ENCODE results near the gene GIPC1. TPM values are rescaled to one million over a fixed set of nuclear protein-coding genes. Genes with fewer than 3 reads are reported as not detected.
A peak's percentile ranks its signal among the peaks of the same experiment; 100 is the strongest.

Gene GIPC1
- total and polyA plus RNA-seq, 2 of the 4 experiments (the other 2 are of a cell fraction) = 74.2 to 133 TPM

GRCh38 chr19:14519860-14520407 lies 24.0 kb upstream of the GIPC1 start:
- no peak overlapping the region for H3K56ac ChIP-seq (ENCODE audit: extremely low read depth, insufficient read depth, low read length)
- CTCF ChIA-PET = no interaction called here
- peak overlapping the region; percentile 52 for H4K91ac ChIP-seq (ENCODE audit: insufficient read depth, low read depth, low read length)
- H3K23ac ChIP-seq (ENCODE audit: low read depth, low read length) = peak overlapping the region; percentile 0; the same call in 1 of the 2 replicates
- peaks cover 29% of the 10 kb centered on the region for H4K20me1 ChIP-seq (ENCODE audit: insufficient read depth, low read length)
- H3K4me1 ChIP-seq (ENCODE audit: control insufficient read depth, insufficient read depth, low read length) = peaks cover 19% of the 10 kb centered on the region
- H2AK5ac ChIP-seq (ENCODE audit: low read depth, low read length) = peak overlapping the region; percentile 43
- no peak overlapping the region for H3K9ac ChIP-seq (ENCODE audit: low read depth, low read length)
- no peaks in the 10 kb centered on the region for H3K9me3 ChIP-seq (ENCODE audit: control insufficient read depth, insufficient read depth, low read length)
- no TSS peak for BruUV-seq (replicated peaks)
- no peaks in the 10 kb centered on the region for H3K27me3 ChIP-seq (ENCODE audit: control insufficient read depth, insufficient read depth, low read length)
- peak overlapping the region; percentile 70 to 99 for H4K8ac ChIP-seq (ENCODE audit: low read depth in 2 of 2, low read length in 2 of 2)
- peaks cover 14% of the 10 kb centered on the region for H3K9me1 ChIP-seq (ENCODE audit: insufficient read depth, low read length)
- H4K5ac ChIP-seq (ENCODE audit: low read depth, low read length) = peak overlapping the region; percentile 78
- 0 out of 2 replicates have a peak overlapping the region, but pooled peaks have one; percentile 43 for H3K14ac ChIP-seq (replicated peaks; ENCODE audit: low read depth, low read length)
- DNase-seq = peak; percentile 88
- in situ Hi-C loops (cut with MboI; ENCODE audit: low sequenced_read_pairs) = no loop called here
- POLR2A ChIA-PET (ENCODE audit: unreplicated experiment) = no interaction called here
- peak overlapping the region; percentile 68 for H2AK9ac ChIP-seq (replicated peaks; ENCODE audit: low read depth, low read length, poor library complexity)
- intact Hi-C loops (cut with micrococcal nuclease) = no loop called here
- H2AFZ ChIP-seq (replicated peaks; ENCODE audit: low read length, poor library complexity) = peak overlapping the region; percentile 61
- H3K4ac ChIP-seq (ENCODE audit: low read depth, low read length) = peak overlapping the region; percentile 44
- H2BK120ac ChIP-seq (ENCODE audit: low read depth, low read length) = peak overlapping the region; percentile 70
- peak overlapping the region; percentile 74 for H2BK5ac ChIP-seq (ENCODE audit: low read depth, low read length, poor library complexity, severe bottlenecking)
- H3K79me1 ChIP-seq (ENCODE audit: low read depth in 1 of 2, low read length in 2 of 2) = peaks cover 12 to 32% of the 10 kb centered on the region in 2 experiments; a peak in 3 of 4 replicates
- no peak overlapping the region for H3K4me3 ChIP-seq (ENCODE audit: insufficient read depth, low read depth, low read length)
- peaks cover 19% of the 10 kb centered on the region for H3K36me3 ChIP-seq (ENCODE audit: control insufficient read depth, insufficient read depth, low read length)
- WGBS, 2 experiments (ENCODE audit: extremely low coverage in 2 of 2, insufficient read length in 1 of 2) = 75% methylated on average over 1 of the region's 2 CpGs; no CpG with 5 or more reads in 1 of the 2 experiments
- dilution Hi-C loops (cut with HindIII; ENCODE audit: low sequenced_read_pairs, unreplicated experiment) = no loop called here
- H2BK20ac ChIP-seq (ENCODE audit: low read depth, low read length) = peak overlapping the region; percentile 30; the same call in 1 of the 2 replicates
- H3K27ac ChIP-seq (ENCODE audit: insufficient read depth, low read length) = peak overlapping the region; percentile 64
- H3K4me2 ChIP-seq (ENCODE audit: low read depth, low read length) = no peak overlapping the region
- peak overlapping the region; percentile 31; the same call in 1 of the 3 replicates for H2BK15ac ChIP-seq (ENCODE audit: low read depth, low read length)
- ATAC-seq (ENCODE audit: low read depth) = no peak; the same call in 1 of the 2 replicates
- H3K18ac ChIP-seq (ENCODE audit: low read depth, low read length) = peak overlapping the region; percentile 10; the same call in 1 of the 2 replicates
- TF ChIP-seq FOS (IDR thresholded peaks at IDR 0.05; ENCODE audit: low read depth, low read length) = peak; percentile 57; the same call in 1 of the 2 replicates
- TF ChIP-seq MAZ (IDR thresholded peaks at IDR 0.05; ENCODE audit: borderline replicate concordance, low read depth, low read length) = no peak
- TF ChIP-seq RCOR1 (IDR thresholded peaks at IDR 0.05; ENCODE audit: insufficient replicate concordance, low read length) = no peak
- TF ChIP-seq MXI1 (IDR thresholded peaks at IDR 0.05; ENCODE audit: borderline replicate concordance, low read depth, low read length) = no peak
- no peak for TF ChIP-seq MAFK (IDR thresholded peaks at IDR 0.05; ENCODE audit: low read depth, low read length)
- no peak for TF ChIP-seq USF2 (IDR thresholded peaks at IDR 0.05; ENCODE audit: low read depth, low read length)
- no peak for TF ChIP-seq RAD21 (IDR thresholded peaks at IDR 0.05; ENCODE audit: low read length)
- no peak for TF ChIP-seq CEBPB (IDR thresholded peaks at IDR 0.05; ENCODE audit: low read depth, low read length)
- TF ChIP-seq NFE2L2 (IDR thresholded peaks at IDR 0.05; ENCODE audit: low read depth, low read length) = peak; percentile 26; the same call in 1 of the 2 replicates
- no peak; the same call in 1 of the 2 replicates for TF ChIP-seq BHLHE40 (IDR thresholded peaks at IDR 0.05; ENCODE audit: low read depth, low read length)
- no peak for TF ChIP-seq CHD1 (IDR thresholded peaks at IDR 0.05; ENCODE audit: low read depth, low read length)
- no peak for TF ChIP-seq RFX5 (IDR thresholded peaks at IDR 0.05; ENCODE audit: low read depth, low read length)
- TF ChIP-seq POLR2A (IDR thresholded peaks at IDR 0.05; ENCODE audit: low read depth, low read length) = no peak
- TF ChIP-seq ELK1 (IDR thresholded peaks at IDR 0.05; ENCODE audit: borderline replicate concordance, low read depth, low read length) = no peak
- no peak for TF ChIP-seq CTCF (conservative IDR thresholded peaks at IDR 0.05; ENCODE audit: low read depth, low read length)
